MCF 10A (cell line): Measurements from ENCODE around the gene KRTAP9-2. TPM values are rescaled to one million over a fixed set of nuclear protein-coding genes. Genes with fewer than 3 reads are reported as not detected.
"Not testable (repeated sequence)": the region's sequence is repeated elsewhere in the genome, so short reads cannot be mapped to it uniquely, and the experiment has no call there.

ENCODE experiments used
- BruUV-seq: library from RNA; stranded (reverse); fragments of 400-500 nt; replicated peaks from 2 replicates; lab custom pipeline; 2021; lab: Mats Ljungman, UMichigan
- CTCF ChIA-PET: fragments of 300-600 bp; sonication (Branson Sonifier 250); formaldehyde crosslinking; extraction: SDS; loops from one replicate; lab custom pipeline; 2021; ENCODE audit warnings: antibody characterized with exemption, inconsistent platforms; lab: Yijun Ruan, JAX
- POLR2A ChIA-PET: fragments of 300-600, 350-650 bp; sonication (Branson Sonifier 250); formaldehyde crosslinking; extraction: SDS; loops from one replicate; lab custom pipeline; 2020; ENCODE audit warnings: antibody characterized with exemption, inconsistent platforms; lab: Yijun Ruan, JAX
- DNase-seq: peaks from one replicate; pipeline ENCODE4 v3.0.0-alpha.2; 2018; ENCODE audit not compliant: unreplicated experiment
- H3K27ac Mint-ChIP-seq: one replicate; pipeline ENCODE4 v1.8.0; 2022; ENCODE audit warnings: mild to moderate bottlenecking, low read depth, mixed read lengths; ENCODE audit not compliant: unreplicated experiment
- H3K27me3 Mint-ChIP-seq: one replicate; pipeline ENCODE4 v1.8.0; 2022; ENCODE audit warnings: mixed read lengths; ENCODE audit not compliant: insufficient read depth, unreplicated experiment
- H3K36me3 Mint-ChIP-seq: one replicate; pipeline ENCODE4 v1.8.0; 2022; ENCODE audit warnings: mild to moderate bottlenecking, moderate library complexity, mixed read lengths; ENCODE audit not compliant: insufficient read depth, unreplicated experiment
- H3K4me1 Mint-ChIP-seq: one replicate; pipeline ENCODE4 v1.8.0; 2022; ENCODE audit warnings: mixed read lengths; ENCODE audit not compliant: insufficient read depth, unreplicated experiment
- H3K4me3 Mint-ChIP-seq: one replicate; pipeline ENCODE4 v1.8.0; 2022; ENCODE audit warnings: mild to moderate bottlenecking, moderate library complexity, mixed read lengths; ENCODE audit not compliant: unreplicated experiment
- H3K9me3 Mint-ChIP-seq: one replicate; pipeline ENCODE4 v1.8.0; 2022; ENCODE audit warnings: mixed read lengths; ENCODE audit not compliant: unreplicated experiment
- CTCF ChIP-seq: fragments of 200-600 bp; IDR thresholded peaks from one replicate; pipeline ENCODE4 v1.8.0; 2022; ENCODE audit warnings: antibody characterized with exemption, mild to moderate bottlenecking; ENCODE audit not compliant: unreplicated experiment
- intact Hi-C: fragments of 100-400 bp; cut with micrococcal nuclease; formaldehyde crosslinking; loops from 2 replicates; pipeline ENCODE4 v1.14.1; 2022
- total RNA-seq: library from RNA; stranded (reverse); gene quantifications from 2 replicates; pipeline ENCODE4 v1.2.3, GENCODE V29; 2022

KRTAP9-2 gene
- total RNA-seq, 1 experiment from 2014 or later, result not detected

GRCh38 chr17:41178843-41179616, 47.4 kb upstream of the KRTAP9-2 start:
- Mint-ChIP-seq H3K4me1 (no peaks in the 10 kb centered on the region), H3K36me3 (no peaks in the 10 kb centered on the region), H3K9me3 (no peaks in the 10 kb centered on the region), H3K27ac (no peak overlapping the region), H3K4me3 (no peak overlapping the region), H3K27me3 (peaks cover 35% of the 10 kb centered on the region)
- intact Hi-C loops, result no loop called here
- no peak for TF ChIP-seq CTCF
- DNase-seq, result no peak
- ChIA-PET POLR2A (interaction anchor here (0.9 kb wide), 1 partner anchor 10 kb away, joined by 3 read pairs; no protein-coding TSS in a partner anchor), CTCF (interaction anchor here (0.7 to 1.4 kb wide), 2 partner anchors 34 to 143 kb away, joined by 3 to 5 read pairs; no protein-coding TSS in a partner anchor)
- BruUV-seq, result no TSS peak

- H3K4me3 Mint-ChIP-seq, result no peak within 1 kb of the TSS
- peaks cover 42% of the 10 kb centered on the region for H3K27me3 Mint-ChIP-seq
- TF ChIP-seq CTCF, result no peak
- BruUV-seq, result no TSS peak
- DNase-seq, result no peak
- ChIA-PET POLR2A (no interaction called here), CTCF (interaction anchor here (0.7 kb wide), 1 partner anchor 138 kb away, joined by 5 read pairs; no protein-coding TSS in a partner anchor)
- H3K27ac Mint-ChIP-seq, result no peak within 1 kb of the TSS
- intact Hi-C loops, result no loop called here
- H3K9me3 Mint-ChIP-seq, result no peaks in the 10 kb centered on the region
- no peaks in the 10 kb centered on the region for H3K4me1 Mint-ChIP-seq
- no peaks in the 10 kb centered on the region for H3K36me3 Mint-ChIP-seq
Measured at GRCh38 chr17:41184480-41184961, 41.9 kb upstream of the KRTAP9-2 start, which contains the start of gene KRTAP4-1. TSS of gene KRTAP4-1 (minus strand) at chr17:41184911. CDS start at chr17:41184854, 57 bp downstream.

- ChIA-PET CTCF (interaction anchor here (0.7 kb wide), 1 partner anchor 138 kb away, joined by 5 read pairs; no protein-coding TSS in a partner anchor), POLR2A (no interaction called here)
- Mint-ChIP-seq H3K4me3 (no peak overlapping the region), H3K9me3 (no peaks in the 10 kb centered on the region), H3K36me3 (no peaks in the 10 kb centered on the region), H3K4me1 (no peaks in the 10 kb centered on the region), H3K27ac (no peak overlapping the region), H3K27me3 (peaks cover 46% of the 10 kb centered on the region)
- no peak for TF ChIP-seq CTCF
- intact Hi-C loops, result no loop called here
- no peak for DNase-seq
- no TSS peak for BruUV-seq
Measured at GRCh38 chr17:41185001-41185400, 41.4 kb upstream of the KRTAP9-2 start.

- Mint-ChIP-seq H3K27ac (no peak overlapping the region), H3K36me3 (no peaks in the 10 kb centered on the region), H3K4me3 (no peak overlapping the region), H3K9me3 (no peaks in the 10 kb centered on the region), H3K27me3 (peaks cover 64% of the 10 kb centered on the region), H3K4me1 (no peaks in the 10 kb centered on the region)
- BruUV-seq, result no TSS peak
- ChIA-PET CTCF (interaction anchor here (0.6 to 1.5 kb wide), 2 partner anchors 136 to 389 kb away, joined by 3 read pairs; no protein-coding TSS in a partner anchor), POLR2A (interaction anchor here (0.5 to 1.2 kb wide), 4 partner anchors 25 to 503 kb away, joined by 3 to 5 read pairs (median 4); no protein-coding TSS in a partner anchor)
- no peak for DNase-seq
- TF ChIP-seq CTCF, result no peak
- intact Hi-C loops, result no loop called here
Measured at GRCh38 chr17:41186872-41187271, 39.6 kb upstream of the KRTAP9-2 start.

- H3K9me3 Mint-ChIP-seq, H3K27ac Mint-ChIP-seq, H3K36me3 Mint-ChIP-seq, CTCF ChIA-PET, H3K4me3 Mint-ChIP-seq, intact Hi-C loops, BruUV-seq, H3K4me1 Mint-ChIP-seq, DNase-seq: not testable (repeated sequence)
- H3K27me3 Mint-ChIP-seq, result peaks cover 53% of the 10 kb centered on the region
- POLR2A ChIA-PET, result interaction anchor here (0.6 kb wide), 1 partner anchor 351 kb away, joined by 3 read pairs; no protein-coding TSS in a partner anchor
Measured at GRCh38 chr17:41189837-41190318, 36.6 kb upstream of the KRTAP9-2 start, which contains the start of gene KRTAP9-1. TSS of gene KRTAP9-1 (plus strand) at chr17:41189887. CDS start at chr17:41189887, 0 bp downstream.
